Lung (tissue), 12 donors: ENCODE data around the gene NBL1. TPM values are rescaled to one million over a fixed set of nuclear protein-coding genes. Genes with fewer than 3 reads are reported as not detected.

Experiments
- ATAC-seq: fragments of 200-7000 bp; cut with Tn5 transposase; one replicate; pipeline ENCODE4 v1.9.1; 2020; ENCODE audit warnings: moderate number of reproducible peaks; ENCODE audit not compliant: insufficient read depth, low FRiP score
- DNase-seq, 3 donors: peaks; one replicate each; pipeline ENCODE4 v3.0.0-alpha.2; 2013 to 2017
- H3K27ac ChIP-seq, 2 donors: one replicate each; pipeline ENCODE4 v1.5.1; 2013; ENCODE audit warnings: mild to moderate bottlenecking in 2 of 2, moderate library complexity in 2 of 2, control low read depth in 1 of 2, inconsistent platforms in 1 of 2, low read depth in 1 of 2, low read length in 1 of 2
- H3K27me3 ChIP-seq, 3 donors: one replicate each; pipeline ENCODE4 v1.5.1; 2013; ENCODE audit warnings: low read length in 2 of 3; ENCODE audit not compliant: control insufficient read depth in 3 of 3, insufficient read depth in 3 of 3
- H3K36me3 ChIP-seq, 4 donors: one replicate each; pipeline ENCODE4 v1.5.1; 2013; ENCODE audit warnings: low read length in 4 of 4, mild to moderate bottlenecking in 1 of 4, moderate library complexity in 1 of 4; ENCODE audit not compliant: control insufficient read depth in 4 of 4, insufficient read depth in 4 of 4
- H3K4me1 ChIP-seq, 5 donors: one replicate each; pipeline ENCODE4 v1.5.1; 2013; ENCODE audit warnings: low read length in 5 of 5, mild to moderate bottlenecking in 2 of 5, moderate library complexity in 1 of 5; ENCODE audit not compliant: control insufficient read depth in 5 of 5, insufficient read depth in 5 of 5
- H3K4me3 ChIP-seq: one replicate; pipeline ENCODE4 v1.5.1; 2013; ENCODE audit warnings: mild to moderate bottlenecking, control low read depth, moderate library complexity
- H3K9ac ChIP-seq, 2 donors: one replicate each; pipeline ENCODE4 v1.5.1; 2013; ENCODE audit warnings: low read length in 2 of 2, control low read depth in 1 of 2; ENCODE audit not compliant: insufficient read depth in 1 of 2
- H3K9me3 ChIP-seq, 4 donors: one replicate each; pipeline ENCODE4 v1.5.1; 2013; ENCODE audit warnings: low read length in 3 of 4, mild to moderate bottlenecking in 1 of 4, moderate library complexity in 1 of 4; ENCODE audit not compliant: control insufficient read depth in 4 of 4, insufficient read depth in 3 of 4
- CTCF ChIP-seq: IDR thresholded peaks from 2 replicates; pipeline ENCODE4 v1.5.1; 2012; ENCODE audit warnings: mild to moderate bottlenecking; ENCODE audit errors: control extremely low read depth, extremely low read depth
- whole genome bisulfite sequencing, 2 donors: extraction: QIAGEN DNeasy Blood & Tissue Kit; methylation state at CpG; one replicate each; pipeline ENCODE4 v1.1.7; 2013; 5-methylcytosine and 5-hydroxymethylcytosine counted together
- polyA plus RNA-seq, 2 donors: library from polyadenylated mRNA; stranded (reverse); fragments of 200-250 nt; gene quantifications; one replicate each; pipeline ENCODE4 v1.2.1, GENCODE V29; 2013
- total RNA-seq, 2 donors: library from RNA; depleted of rRNA in 1 of 2; stranded (reverse); fragments of >200 nt in 1 of 2; gene quantifications; one replicate each; pipeline ENCODE4 v1.2.1, GENCODE V29; 2014 to 2021
- donor health status: control.
- donor health status: control.
- donor health status: Bipolar disorder and iron deficiency.
- donor health status: healthy.
- donor health status: DM: yes; HTN: yes; CAD: no.

Gene NBL1
- total and polyA plus RNA-seq, 4 donors = 48.0 to 133 (median 104) TPM

GRCh38 chr1:19688041-19688842 lies 44.1 kb downstream of the NBL1 start:
- DNase-seq (no peak), ATAC-seq (no peak)
- peaks cover 0 to 14% (median 0%) of the 10 kb centered on the region in 4 donors for H3K36me3 ChIP-seq
- WGBS, 2 donors = 84 to 85% methylated on average over 19 of the region's 19 CpGs
- H3K4me3 ChIP-seq = no peak overlapping the region
- H3K27ac ChIP-seq = no peak overlapping the region
- H3K9me3 ChIP-seq = peaks cover 0 to 16% (median 2%) of the 10 kb centered on the region in 4 donors
- H3K4me1 ChIP-seq = no peaks in the 10 kb centered on the region
- H3K9ac ChIP-seq = no peak overlapping the region
- H3K27me3 ChIP-seq = no peaks in the 10 kb centered on the region
- TF ChIP-seq CTCF = no peak

GRCh38 chr1:19689085-19689757 lies 45.1 kb downstream of the NBL1 start:
- Histone ChIP-seq H3K27me3 (no peaks in the 10 kb centered on the region), H3K9me3 (peaks cover 0 to 16% (median 2%) of the 10 kb centered on the region in 4 donors), H3K4me1 (no peaks in the 10 kb centered on the region), H3K4me3 (no peak overlapping the region), H3K27ac (no peak overlapping the region), H3K36me3 (peaks cover 0 to 19% (median 0%) of the 10 kb centered on the region in 4 donors), H3K9ac (no peak overlapping the region)
- WGBS, 2 donors = 91 to 92% methylated on average over 5 of the region's 5 CpGs
- no peak for DNase-seq
- ATAC-seq = no peak
- TF ChIP-seq CTCF = no peak

GRCh38 chr1:19689856-19690255 lies 45.7 kb downstream of the NBL1 start:
- Histone ChIP-seq H3K4me3 (no peak overlapping the region), H3K27me3 (no peaks in the 10 kb centered on the region), H3K9me3 (peaks cover 0 to 14% (median 2%) of the 10 kb centered on the region in 4 donors), H3K4me1 (no peaks in the 10 kb centered on the region), H3K27ac (no peak overlapping the region), H3K36me3 (peaks cover 0 to 23% (median 0%) of the 10 kb centered on the region in 4 donors), H3K9ac (no peak overlapping the region)
- no peak for TF ChIP-seq CTCF
- WGBS, 2 donors = 97% methylated on average over 3 of the region's 3 CpGs
- no peak for ATAC-seq
- no peak for DNase-seq
